Fibroblast of skin of right quadriceps (primary cell): ENCODE measurements around the gene ATP2B3.

Experiments used
- DNase-seq: peaks from one replicate; pipeline ENCODE4 v3.0.0-alpha.2; 2013

Gene ATP2B3

GRCh38 chrX:153622661-153623309, 105.3 kb downstream of the ATP2B3 start:
- DNase-seq = no peak

GRCh38 chrX:153623310-153624029, 106.0 kb downstream of the ATP2B3 start:
- DNase-seq = no peak

DNA sequence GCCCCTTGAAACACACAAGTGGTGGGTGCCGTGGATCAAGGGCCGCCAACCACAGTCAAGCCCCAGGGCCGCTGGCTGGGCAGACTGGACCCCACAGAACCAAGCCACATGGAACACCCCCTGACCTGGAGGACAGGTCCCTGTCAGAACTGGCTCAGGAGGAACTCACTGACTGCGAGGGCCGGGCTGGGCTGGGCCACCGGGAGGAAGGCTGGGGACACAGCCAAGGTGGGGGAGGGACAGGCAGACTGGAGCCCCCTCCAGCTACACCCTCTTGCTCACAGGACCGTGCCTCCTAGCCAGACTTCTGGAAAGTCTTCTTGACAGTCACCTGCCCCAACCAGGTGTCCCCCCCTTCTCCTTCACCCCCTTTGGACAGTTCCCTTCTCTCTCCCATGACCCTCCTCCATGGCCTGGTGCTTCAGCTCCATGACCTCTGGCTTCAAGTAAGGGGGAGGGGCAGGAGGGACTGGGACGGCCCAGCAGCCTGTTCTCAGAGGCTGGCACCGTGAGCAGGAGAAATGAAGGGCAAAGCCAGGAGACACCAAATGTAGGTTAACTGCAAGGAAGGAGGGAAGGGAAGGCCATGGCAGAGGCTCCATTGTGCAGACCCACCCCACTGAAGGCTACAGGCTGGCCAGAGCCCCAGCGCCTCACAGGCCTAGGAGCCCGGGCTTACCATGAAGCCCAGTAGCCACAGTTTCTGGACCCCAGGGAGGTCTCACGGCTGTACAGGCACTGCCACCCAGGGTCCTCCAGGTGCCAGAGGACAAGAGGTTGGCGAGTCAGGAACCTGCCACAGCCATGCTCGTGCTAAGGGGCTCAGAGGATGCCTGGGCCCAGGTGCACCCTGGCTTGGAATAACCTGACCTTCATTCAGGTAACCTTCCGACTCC, 107.0 kb downstream of the ATP2B3 start:
- DNase-seq = no peak

DNA sequence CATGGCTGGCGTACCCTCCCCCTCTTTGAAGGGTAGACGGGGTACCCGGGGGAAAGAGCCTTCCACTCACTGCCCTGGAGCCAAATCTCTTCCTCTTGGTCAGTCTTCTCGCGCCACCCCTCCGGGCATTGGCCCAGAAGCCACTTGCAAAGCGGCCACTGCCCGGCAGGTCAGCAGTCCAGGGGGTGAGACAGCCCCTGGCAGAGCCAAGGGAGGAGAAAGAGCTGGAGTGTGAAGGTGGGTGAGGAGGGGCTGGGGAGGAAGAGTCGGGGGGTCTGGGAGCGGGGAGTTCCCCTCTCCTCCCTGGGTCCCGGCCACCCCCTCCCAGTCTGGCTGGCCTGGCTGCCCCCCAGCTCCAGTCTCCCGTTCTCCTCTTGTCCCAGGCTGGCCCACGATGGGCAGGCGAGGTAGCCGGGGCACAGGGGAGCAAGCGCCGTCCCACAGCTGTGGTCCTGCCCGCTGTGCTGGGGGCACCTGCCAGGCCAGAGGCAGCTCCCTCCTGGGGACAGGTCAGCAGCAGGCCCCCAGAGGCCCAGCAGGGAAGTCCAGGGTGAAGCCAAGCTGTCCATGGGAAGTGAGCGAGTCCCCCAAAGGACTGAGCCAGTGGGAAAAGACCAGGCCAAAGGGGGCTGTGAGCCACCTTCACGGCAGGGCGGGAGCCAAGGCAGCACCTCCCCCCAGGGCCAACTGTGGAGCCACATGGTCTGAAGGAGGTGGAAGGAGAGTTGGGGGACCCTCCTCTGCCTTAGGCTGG, 108.0 kb downstream of the ATP2B3 start:
- DNase-seq = no peak

GRCh38 chrX:153626025-153626633, 108.7 kb downstream of the ATP2B3 start:
- DNase-seq = no peak

- DNase-seq = no peak
Observed at GRCh38 chrX:153626863-153627674, 109.6 kb downstream of the ATP2B3 start.

- DNase-seq = no peak
Observed at GRCh38 chrX:153627675-153628111, 110.3 kb downstream of the ATP2B3 start.

DNA sequence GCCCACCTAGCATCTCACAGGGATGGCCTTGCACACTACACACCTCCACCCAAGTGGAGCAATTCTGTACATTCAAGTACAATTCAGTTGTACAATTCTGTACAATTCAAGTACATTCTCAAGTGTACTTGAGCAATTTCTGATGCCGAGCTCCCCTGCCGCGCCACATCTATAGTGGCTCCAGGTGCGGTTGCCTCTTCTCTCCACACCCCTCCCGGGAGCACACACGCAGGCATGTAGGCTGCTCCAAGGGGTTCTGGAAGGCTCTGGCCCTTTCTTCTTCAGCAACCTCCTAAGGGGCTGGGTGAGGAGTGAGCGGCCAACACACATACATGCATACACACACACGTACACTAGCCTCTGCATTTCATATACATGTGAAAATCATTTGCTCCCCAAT, 110.7 kb downstream of the ATP2B3 start:
- no peak for DNase-seq

- DNase-seq = no peak
Observed at GRCh38 chrX:153628665-153629064, 111.2 kb downstream of the ATP2B3 start.

DNA sequence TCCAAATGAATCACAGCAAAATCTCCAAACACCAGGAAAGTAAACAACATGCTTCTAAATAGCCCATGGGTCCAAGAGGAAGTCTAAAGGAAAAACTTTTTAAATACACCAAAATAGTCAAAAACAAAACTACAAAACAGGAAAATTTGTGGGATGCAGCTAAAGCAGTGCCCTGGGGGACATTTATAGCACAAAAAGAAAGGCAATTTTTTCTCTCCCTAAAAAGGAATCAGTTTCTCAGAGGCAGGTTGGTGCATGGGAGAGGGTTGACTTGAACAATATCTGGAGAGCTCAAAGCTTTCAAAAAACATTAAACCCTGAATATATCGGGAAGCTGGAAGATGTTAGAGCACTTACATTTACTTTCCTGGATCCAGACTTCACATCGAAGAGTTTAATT, 113.9 kb downstream of the ATP2B3 start:
- no peak for DNase-seq

DNA sequence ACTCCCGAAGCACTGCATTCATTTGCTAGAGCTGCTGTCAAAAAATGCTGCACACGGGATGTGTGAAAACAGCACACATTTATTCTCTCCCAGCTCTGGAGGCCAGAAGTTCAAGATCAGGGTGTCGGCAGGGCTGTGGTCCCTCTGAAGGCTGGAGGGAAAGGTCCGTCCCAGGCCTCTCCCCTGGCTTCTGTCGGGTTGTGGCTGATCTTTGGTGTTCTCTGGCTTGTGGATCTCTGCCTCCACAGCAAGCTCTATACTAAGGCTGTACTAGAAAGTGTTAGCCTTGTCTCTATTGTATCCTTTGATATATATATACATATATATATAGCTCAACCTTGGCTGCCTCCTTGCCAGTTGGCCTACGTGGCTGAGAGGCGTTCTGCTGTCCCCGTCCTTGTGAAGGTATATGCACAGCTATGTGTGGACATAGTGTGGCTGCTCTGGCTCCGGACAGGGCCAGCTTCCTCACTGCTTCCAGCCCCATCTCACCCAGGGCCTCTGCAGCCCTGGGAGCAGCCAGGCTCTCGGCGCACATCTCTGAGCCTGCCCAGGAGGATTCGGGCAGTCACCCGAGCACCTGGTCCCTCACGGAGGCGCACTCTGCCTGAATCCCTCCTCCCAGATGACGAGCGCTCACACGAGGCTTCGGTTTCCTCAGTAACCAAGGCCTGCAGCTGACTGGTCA, 114.6 kb downstream of the ATP2B3 start:
- DNase-seq = no peak
